ENCODE data around the gene CD7.

CD7 gene

DNA sequence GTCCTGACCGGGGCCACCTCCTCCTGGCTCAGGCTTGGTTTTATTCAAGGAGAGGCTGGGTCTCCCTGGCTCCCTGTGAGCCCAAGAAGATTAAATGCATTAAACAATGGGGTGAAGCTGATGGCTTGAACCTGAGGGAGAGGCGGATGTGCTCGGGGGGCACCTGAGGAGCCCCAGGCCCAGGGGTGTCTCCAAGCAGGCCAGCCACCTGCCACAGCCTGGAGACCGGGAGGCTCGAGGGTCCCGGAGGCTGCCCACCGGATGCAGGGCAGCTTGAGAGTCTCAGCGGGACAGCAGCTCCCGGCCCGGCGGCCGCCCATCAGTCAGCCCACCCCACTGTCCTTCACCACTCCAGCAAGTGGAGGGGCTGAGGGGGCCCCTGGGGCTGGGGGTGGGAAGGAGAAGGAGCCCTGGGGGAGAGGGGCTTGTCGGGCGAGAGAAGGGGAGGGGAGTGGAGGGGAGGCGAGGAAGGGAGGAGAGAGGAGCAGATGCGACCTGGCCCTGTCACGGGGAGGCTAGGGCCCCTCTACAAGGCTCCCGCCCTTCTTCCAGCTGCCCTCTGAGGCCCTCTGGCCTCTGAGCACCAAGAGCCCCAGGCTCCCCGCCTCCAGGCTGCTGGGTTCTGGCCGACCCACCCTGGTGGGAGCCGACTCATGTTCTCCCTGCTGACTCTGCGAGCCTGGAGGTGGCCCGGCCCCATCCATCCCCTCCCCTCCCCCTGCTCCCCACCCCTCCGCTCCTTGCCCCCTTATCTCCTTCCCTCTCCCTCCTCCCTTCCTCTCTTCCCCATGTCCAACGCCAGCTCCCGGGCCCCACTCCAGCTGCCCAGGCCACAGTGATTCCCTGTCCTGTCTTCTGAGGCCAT is 13.2 kb downstream of the CD7 start (continued):
- TF ChIP-seq CSRNP3 (CRISPR knock-in tag; IDR thresholded peaks at IDR 0.05) = no peak

DNA sequence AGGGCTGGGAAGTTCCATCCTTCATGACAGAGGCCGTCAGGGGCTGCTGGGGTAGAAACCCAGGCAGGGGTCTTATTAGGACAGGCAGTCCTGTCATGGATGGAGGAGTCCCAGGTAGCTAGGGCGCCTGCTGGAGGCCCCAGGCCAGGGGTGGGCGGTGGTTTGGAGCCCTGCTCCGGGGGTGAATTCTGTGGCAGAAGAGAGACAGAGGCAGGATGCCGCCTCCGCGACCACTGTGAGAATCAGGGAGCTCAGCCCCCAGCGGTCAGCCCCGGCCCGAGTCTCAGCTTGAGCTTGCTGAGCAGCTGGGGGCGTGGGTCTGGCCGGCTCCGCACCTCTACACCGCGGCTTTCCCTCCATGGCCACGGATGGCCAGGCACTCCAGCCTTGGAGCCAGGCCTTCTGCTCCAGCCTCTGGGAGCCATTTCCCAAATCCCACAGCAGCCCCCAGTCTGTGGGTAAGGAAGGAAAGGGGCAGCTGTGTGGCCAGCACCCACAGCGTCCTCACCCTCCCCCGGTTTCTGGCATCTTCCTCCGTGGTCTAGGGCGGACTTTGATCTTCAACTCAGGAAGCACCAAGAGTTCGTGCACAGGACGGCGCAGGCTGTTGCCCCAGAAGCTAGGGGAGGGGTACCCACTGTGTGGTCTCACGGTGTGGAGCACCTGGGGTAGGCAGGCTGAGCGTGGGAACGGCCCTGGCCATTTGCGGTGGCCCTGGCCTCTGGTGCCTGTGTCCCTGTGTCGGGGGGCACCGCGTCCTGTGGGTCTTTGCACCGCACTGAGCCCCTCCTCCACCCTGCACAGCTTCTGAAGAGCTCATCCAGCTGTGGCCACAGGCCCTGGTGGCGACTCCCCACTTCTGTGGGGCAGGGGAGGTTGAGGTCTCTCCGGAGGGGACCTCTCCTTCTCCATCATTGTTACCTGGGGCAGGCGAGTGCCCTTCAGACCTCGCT is 14.1 kb downstream of the CD7 start:
- TF ChIP-seq PPARA (CRISPR knock-in tag; IDR thresholded peaks at IDR 0.05; ENCODE audit: borderline replicate concordance) = no peak
- TF ChIP-seq ZFP30 (CRISPR knock-in tag; IDR thresholded peaks at IDR 0.05) = no peak
- no peak for TF ChIP-seq TOX (CRISPR knock-in tag; IDR thresholded peaks at IDR 0.05; ENCODE audit: borderline replicate concordance)
- no peak for TF ChIP-seq CSRNP3 (CRISPR knock-in tag; IDR thresholded peaks at IDR 0.05)
- no peak for TF ChIP-seq CREB5 (CRISPR knock-in tag; IDR thresholded peaks at IDR 0.05; ENCODE audit: low read depth)
- no peak for TF ChIP-seq ZNF565 (CRISPR knock-in tag; conservative IDR thresholded peaks at IDR 0.05; ENCODE audit: low read depth)
- no peak for TF ChIP-seq CSDC2 (CRISPR knock-in tag; IDR thresholded peaks at IDR 0.05)
- TF ChIP-seq ZC3H10 (CRISPR knock-in tag; IDR thresholded peaks at IDR 0.05) = no peak
- TF ChIP-seq, protein P1, sequence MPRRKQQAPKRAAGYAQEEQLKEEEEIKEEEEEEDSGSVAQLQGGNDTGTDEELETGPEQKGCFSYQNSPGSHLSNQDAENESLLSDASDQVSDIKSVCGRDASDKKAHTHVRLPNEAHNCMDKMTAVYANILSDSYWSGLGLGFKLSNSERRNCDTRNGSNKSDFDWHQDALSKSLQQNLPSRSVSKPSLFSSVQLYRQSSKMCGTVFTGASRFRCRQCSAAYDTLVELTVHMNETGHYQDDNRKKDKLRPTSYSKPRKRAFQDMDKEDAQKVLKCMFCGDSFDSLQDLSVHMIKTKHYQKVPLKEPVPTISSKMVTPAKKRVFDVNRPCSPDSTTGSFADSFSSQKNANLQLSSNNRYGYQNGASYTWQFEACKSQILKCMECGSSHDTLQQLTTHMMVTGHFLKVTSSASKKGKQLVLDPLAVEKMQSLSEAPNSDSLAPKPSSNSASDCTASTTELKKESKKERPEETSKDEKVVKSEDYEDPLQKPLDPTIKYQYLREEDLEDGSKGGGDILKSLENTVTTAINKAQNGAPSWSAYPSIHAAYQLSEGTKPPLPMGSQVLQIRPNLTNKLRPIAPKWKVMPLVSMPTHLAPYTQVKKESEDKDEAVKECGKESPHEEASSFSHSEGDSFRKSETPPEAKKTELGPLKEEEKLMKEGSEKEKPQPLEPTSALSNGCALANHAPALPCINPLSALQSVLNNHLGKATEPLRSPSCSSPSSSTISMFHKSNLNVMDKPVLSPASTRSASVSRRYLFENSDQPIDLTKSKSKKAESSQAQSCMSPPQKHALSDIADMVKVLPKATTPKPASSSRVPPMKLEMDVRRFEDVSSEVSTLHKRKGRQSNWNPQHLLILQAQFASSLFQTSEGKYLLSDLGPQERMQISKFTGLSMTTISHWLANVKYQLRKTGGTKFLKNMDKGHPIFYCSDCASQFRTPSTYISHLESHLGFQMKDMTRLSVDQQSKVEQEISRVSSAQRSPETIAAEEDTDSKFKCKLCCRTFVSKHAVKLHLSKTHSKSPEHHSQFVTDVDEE (CRISPR knock-in tag; IDR thresholded peaks at IDR 0.05) = no peak
- TF ChIP-seq GLIS3 (CRISPR knock-in tag; IDR thresholded peaks at IDR 0.05) = no peak
- no peak for TF ChIP-seq TCF4 (CRISPR knock-in tag; IDR thresholded peaks at IDR 0.05; ENCODE audit: borderline replicate concordance)
- TF ChIP-seq PATZ1 (CRISPR knock-in tag; IDR thresholded peaks at IDR 0.05; ENCODE audit: borderline replicate concordance) = no peak
- no peak for TF ChIP-seq ZNF70 (CRISPR knock-in tag; IDR thresholded peaks at IDR 0.05)
- TF ChIP-seq ISL1 (CRISPR knock-in tag; IDR thresholded peaks at IDR 0.05) = no peak
- no peak for TF ChIP-seq ARNTL (CRISPR knock-in tag; IDR thresholded peaks at IDR 0.05; ENCODE audit: borderline replicate concordance, low read depth)
- TF ChIP-seq OSR1 (CRISPR knock-in tag; IDR thresholded peaks at IDR 0.05) = no peak
- TF ChIP-seq, protein P2, sequence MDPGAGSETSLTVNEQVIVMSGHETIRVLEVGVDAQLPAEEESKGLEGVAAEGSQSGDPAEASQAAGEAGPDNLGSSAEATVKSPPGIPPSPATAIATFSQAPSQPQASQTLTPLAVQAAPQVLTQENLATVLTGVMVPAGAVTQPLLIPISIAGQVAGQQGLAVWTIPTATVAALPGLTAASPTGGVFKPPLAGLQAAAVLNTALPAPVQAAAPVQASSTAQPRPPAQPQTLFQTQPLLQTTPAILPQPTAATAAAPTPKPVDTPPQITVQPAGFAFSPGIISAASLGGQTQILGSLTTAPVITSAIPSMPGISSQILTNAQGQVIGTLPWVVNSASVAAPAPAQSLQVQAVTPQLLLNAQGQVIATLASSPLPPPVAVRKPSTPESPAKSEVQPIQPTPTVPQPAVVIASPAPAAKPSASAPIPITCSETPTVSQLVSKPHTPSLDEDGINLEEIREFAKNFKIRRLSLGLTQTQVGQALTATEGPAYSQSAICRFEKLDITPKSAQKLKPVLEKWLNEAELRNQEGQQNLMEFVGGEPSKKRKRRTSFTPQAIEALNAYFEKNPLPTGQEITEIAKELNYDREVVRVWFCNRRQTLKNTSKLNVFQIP (CRISPR knock-in tag; IDR thresholded peaks at IDR 0.05; ENCODE audit: borderline replicate concordance, low read depth) = no peak

More for the DNA sequence above, 14.1 kb downstream of the CD7 start:
- no peak for ATAC-seq
